ACHN (cell line): Measurements from ENCODE around the gene TNFSF12.
"Not testable (repeated sequence)": the region's sequence is repeated elsewhere in the genome, so short reads cannot be mapped to it uniquely, and the experiment has no call there.

Source experiments
- DNase-seq: peaks from one replicate; pipeline ENCODE4 v3.0.0-alpha.2; 2015
- in situ Hi-C: cut with HindIII; loops from 2 replicates; pipeline ENCODE4 v1.10.0; 2017; ENCODE audit warnings: low sequenced_read_pairs, low pct_ligation_motif_present, low pct_unique_long_range_greater_than_20kb

Gene TNFSF12

DNA sequence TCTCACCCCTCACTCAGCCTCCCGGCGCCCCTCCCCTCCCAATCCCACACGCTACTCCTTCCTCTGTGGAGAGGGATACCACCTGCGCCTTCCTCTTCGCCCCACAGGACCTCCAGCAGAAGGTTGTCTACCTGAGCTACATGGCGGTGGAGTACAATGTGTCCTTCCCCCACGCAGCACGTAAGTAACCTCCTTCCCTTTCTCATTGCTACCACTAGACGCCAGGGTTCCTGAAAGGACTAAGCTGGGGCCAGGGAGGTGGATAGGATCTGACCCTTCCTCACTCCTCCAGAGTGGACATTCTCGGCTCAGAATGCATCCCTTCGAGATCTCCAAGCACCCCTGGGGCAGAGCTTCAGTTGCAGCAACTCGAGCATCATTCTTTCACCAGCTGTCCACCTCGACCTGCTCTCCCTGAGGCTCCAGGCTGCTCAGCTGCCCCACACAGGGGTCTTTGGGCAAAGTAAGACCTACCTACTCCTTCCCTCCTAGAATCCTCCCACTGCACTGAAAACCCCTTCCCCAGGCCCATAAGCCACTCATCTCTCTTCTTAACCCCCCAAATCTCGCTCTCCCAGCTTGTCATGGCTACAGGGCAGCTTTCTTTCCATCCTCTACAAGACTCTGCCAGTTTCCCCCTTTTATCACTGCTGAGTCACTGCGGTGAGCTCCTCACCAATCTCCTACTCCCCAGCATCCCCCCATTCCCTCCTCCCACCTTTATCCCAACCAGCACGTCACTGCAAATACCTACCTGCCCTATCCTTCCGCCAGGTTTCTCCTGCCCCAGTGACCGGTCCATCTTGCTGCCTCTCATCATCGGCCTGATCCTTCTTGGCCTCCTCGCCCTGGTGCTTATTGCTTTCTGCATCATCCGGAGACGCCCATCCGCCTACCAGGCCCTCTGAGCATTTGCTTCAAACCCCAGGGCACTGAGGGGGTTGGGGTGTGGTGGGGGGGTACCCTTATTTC is 32.0 kb downstream of the TNFSF12 start:
- DNase-seq: no peak
- in situ Hi-C loops: no loop called here

- DNase-seq: no peak
- in situ Hi-C loops: no loop called here
Observed at GRCh38 chr17:7582396-7583252, 33.8 kb downstream of the TNFSF12 start.

GRCh38 chr17:7583253-7584109 is 34.6 kb downstream of the TNFSF12 start, which contains the start of gene MPDU1:
MPDU1 (plus strand) TSS chr17:7583852; CDS start chr17:7583863, 11 bp downstream.
- peak; percentile 97 for DNase-seq
- in situ Hi-C loops: no loop called here

DNA sequence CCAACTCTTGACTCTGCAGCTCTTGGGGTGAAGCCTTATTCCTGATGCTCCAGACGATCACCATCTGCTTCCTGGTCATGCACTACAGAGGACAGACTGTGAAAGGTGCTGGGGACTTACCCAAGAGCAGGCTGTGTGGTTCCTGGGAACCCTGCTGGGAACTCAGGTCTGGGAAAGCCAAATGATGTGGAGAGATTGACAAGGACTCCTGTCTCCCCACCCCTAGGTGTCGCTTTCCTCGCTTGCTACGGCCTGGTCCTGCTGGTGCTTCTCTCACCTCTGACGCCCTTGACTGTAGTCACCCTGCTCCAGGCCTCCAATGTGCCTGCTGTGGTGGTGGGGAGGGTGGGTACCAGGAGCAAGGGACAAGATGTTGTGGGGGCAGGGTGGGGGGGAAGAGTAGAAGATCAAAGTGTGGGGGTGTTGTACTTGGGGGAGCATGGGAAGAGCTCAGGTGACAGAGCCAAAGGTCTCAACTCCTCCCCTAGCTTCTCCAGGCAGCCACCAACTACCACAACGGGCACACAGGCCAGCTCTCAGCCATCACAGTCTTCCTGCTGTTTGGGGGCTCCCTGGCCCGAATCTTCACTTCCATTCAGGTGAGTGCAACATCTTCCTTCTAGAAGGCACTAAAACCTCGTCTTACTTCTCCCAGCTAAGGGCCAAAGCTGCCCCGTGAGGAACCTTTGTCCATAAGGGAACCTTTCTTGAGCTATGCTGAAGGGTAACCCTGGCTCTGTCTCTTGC is 38.0 kb downstream of the TNFSF12 start:
- in situ Hi-C loops: no loop called here
- DNase-seq: no peak

DNA sequence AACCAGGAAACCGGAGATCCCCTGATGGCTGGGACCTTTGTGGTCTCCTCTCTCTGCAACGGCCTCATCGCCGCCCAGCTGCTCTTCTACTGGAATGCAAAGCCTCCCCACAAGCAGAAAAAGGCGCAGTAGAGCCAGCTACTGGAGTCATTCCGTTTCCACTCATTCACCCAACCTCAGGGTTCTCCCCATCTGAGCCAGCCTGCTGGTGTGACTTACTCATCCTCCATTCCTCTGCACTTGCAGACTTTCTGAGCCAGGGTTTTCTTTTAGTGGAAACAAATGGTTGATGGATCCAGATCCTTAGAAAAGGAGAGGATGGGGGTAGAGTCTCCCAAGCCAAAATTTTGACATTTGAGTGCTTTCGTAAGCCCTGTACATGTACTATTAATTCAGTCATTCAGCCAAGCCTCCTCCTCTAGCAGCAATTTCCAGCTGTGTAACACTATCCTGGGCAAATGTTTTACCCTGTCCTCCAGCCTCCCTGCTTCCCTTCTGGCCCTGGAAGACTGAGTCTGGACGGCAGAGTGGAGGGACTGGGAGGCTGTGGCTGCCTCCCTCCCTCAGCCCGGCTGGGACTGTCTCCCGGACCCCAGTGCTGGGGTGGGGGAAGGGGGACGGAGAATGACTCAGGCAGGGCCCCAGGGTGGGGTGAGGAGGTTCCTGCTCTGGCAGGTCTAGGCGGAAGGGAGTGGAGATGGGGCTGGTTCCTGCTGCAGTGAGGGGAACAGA is 38.7 kb downstream of the TNFSF12 start:
- in situ Hi-C loops: no loop called here
- peak; percentile 71 for DNase-seq

DNA sequence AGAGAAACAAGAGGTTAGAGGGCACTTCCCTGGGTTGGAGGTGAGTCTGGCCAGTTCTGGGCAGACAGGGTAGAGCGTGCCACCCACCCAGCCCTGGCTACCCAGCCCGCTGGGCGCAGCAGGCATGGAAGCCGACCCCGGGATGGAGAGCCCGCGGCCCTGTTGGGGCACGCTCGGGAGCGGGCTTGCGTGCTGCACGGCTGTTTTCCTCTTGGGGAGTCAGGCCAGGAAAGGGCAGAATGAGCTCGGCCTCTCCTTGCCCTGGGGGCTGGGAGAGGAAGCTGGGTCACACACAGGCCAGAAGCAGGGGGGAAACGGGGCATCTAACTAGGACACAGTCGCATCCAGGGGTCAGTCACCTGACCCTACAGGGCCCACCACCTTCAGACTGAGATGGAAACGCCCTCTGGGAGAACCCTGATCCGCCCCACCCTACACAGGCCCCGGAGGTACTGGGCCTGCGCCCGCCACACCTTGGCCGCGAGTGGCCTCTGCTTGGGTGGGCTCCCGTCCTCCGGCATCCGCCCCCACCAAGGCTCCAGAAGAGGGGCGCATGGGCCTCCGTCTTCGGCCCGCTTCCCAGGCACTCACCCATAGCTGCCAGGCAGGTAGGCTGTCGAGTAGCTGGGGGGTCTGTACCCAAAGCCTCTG is 39.8 kb downstream of the TNFSF12 start:
- in situ Hi-C loops: no loop called here
- no peak for DNase-seq

GRCh38 chr17:7589204-7589868 is 40.5 kb downstream of the TNFSF12 start:
- DNase-seq: peak; percentile 85
- in situ Hi-C loops: no loop called here

GRCh38 chr17:7589891-7590691 is 41.2 kb downstream of the TNFSF12 start, which contains the start of gene SOX15:
SOX15 (minus strand) TSS chr17:7590094; CDS start chr17:7589676, 418 bp downstream.
- in situ Hi-C loops: no loop called here
- DNase-seq: peak; percentile 76

DNA sequence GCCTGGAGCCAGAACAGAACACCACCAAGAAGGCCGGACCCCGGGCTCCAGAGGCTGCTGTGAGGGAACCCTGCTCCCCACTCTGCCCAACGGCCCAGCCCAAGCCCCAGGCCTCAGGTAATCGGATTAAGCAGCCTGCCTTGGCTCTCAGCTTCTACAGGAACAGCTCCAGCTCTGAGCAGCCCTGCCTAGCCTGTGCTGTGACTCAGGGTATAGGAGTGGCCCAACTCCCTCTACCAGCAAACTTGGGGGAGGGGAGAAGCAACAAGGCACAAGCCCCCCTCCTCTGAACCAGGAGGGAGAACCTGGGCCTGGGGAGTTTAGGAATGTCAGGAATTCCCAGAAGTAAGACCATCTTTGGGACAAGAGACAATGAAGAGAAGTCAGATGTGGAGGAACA is 41.9 kb downstream of the TNFSF12 start:
- peak; percentile 68 for DNase-seq
- in situ Hi-C loops: no loop called here

- in situ Hi-C loops: no loop called here
- no peak for DNase-seq
Observed at GRCh38 chr17:7591596-7591995, 42.7 kb downstream of the TNFSF12 start.

DNA sequence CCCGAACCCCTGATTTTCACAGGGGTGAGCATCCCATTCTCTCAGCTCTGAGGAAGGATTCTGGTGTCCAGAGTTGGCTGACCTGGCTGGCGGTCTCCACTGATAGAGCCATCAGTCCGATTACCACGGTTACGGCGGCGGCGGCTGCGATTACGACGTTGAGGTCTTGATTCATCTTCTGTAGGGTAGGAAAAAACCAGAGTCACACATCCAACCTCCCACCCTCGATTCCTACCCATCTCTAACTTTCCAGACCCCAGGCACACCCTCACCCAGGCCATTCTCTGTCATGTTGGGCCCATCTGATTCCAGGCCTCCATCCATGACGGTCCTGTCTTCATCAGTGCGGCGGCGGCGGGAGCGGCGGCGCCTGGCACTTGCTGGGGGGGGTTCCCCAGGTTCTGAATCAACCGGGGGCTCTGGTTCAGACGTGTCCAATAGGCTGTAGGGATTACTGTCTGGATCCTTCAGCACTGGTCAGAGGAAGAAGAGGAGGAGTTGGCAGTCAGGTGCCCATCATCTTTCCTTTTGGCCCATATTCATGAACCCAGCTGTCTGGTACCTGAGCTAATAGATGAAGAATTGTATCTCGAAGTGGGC is 43.7 kb downstream of the TNFSF12 start:
- no peak for DNase-seq
- in situ Hi-C loops: no loop called here

DNA sequence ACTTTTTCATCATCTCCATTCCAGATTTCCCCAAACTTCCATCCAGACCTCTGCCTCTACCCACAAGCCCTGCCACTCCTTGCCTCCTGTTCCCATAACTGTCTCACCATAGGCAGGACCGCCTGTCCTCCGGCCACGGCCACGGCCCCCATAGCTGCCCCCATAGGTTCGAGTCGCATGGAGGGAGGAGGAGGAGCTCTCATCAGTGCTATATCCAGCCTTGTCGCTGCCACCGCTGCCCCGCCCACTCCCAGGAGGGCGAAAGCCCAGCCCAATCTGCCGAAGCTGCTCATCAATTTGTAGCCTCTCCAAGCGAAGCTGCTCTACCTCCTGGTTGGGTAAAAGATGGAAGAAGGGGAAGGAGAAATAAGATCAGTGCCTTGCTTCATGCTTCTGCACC is 44.4 kb downstream of the TNFSF12 start:
- in situ Hi-C loops: no loop called here
- DNase-seq: no peak

DNA sequence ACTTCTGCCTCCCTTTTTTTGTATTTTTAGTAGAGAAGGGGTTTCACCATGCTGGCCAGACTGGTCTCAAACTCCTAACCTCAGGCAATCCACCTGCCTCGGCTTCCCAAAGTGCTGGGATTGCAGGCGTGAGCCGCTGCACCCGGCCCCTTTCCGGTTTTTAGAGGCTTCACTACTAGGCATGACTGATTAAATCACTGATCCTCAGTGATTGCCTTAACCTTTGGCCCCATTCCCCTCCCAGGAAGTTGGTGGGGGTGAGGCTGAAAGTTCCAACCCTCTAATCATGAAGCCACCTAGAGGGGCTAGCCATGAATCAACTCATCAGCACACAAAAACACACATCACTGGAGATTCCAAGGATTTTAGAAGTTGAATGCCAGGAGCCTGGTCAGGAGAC is 48.7 kb downstream of the TNFSF12 start:
- in situ Hi-C loops, DNase-seq: not testable (repeated sequence)

- DNase-seq: no peak
- in situ Hi-C loops: no loop called here
Observed at GRCh38 chr17:7606280-7606679, 57.4 kb downstream of the TNFSF12 start.
